Activated CD4-positive, CD25-positive, alpha-beta regulatory T cell treated with anti-CD3 and anti-CD28 coated beads, Interleukin-2, amount 50 U/mL, for 24 hours (primary cell): ENCODE results near the gene UNC5C.

Experiments used
- ATAC-seq, 2 donors: fragments of 150-1000 bp; cut with Tn5 transposase; one replicate each; pipeline ENCODE4 v1.10.0; 2021; ENCODE audit warnings: mild to moderate bottlenecking in 1 of 2, moderate library complexity in 1 of 2

UNC5C gene

DNA sequence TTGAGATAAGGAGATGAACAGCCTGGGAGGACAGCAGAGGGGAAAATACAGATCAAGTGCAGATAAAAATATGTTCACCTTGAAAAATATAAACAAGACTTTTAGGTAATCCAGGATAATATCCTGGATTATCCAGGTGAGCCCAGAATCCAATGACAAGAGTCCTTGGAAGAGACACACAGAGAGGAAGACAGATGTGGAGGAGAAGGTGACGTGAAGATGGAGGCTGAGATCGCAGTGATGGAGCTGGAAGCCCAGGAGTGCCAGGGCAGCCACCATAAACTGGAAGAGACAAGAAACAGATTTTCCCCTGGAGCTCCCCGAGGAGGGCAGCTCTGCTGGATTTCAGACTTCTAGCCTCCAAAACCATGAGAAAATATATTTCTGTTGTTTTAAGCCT, 230.7 kb downstream of the UNC5C start:
- no peak for ATAC-seq

DNA sequence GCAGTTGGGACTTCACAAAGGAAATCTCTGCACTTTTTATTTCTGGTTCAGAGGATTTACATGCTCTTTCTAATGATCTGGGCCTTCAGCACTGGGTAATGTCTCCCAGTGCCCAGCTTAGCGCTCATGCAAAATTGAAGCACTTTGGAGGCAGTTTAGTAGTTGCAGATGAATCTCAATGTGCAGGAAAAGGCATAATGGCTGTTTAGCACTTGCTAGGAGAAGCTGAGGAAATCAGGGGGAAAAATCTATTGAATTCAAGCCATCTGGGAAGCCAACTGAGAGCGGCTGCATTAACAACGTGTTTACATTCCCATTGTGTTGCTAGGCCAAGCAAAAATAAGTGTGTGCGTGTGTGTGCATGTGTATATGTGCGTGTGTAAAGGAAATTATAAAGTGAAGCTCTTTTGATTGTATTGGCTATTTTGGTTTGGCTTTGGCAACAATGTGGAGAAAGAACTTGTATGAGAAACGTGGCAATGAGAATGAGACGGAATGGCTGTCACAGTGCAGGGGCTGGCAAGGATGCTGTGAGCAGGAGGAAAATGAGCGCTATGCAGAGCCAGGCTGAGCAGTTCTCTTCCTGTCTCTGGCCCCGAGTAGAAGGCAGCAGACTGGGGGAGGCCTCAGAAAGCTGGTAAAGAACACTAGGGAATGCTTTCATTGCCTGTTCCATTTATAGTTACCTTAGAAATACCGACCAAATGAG, 231.5 kb downstream of the UNC5C start:
- ATAC-seq = no peak

DNA sequence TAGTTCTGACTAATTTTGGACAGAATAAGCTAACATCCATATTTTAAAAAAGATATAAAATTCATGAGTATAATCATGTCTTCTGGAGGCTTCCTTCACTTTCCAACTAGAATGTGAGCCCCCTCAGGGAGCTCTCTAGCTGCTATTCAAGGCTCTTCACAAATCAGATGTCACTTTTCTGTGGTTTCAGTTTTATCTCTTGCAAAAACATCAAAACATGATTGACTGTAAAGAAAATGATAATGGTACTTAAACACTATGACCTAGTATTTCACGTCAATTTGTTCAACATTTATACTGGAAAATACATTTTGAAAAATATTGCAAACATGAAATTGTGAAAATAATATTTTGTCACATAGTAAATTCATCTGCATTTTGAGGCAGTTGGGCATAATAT, 234.2 kb downstream of the UNC5C start:
- no peak for ATAC-seq

DNA sequence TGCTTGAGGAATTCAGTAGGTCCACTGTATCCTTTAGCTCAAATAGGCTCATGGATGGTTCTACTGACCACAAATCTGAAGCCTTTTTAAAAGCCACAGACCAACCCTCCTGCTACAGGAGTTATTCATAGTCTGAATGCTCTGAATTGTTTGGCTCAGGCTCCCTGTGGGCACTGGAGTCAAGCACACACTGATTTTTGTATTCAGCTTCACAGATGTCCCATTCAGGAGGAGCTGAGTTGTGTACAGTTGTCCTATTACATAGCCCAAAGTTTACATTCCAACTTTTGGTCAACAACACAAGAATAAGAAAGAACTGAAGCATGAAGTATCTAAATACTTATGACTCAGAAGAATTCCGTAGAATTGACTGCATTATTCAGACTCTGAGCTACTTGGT, 243.9 kb downstream of the UNC5C start:
- no peak for ATAC-seq

DNA sequence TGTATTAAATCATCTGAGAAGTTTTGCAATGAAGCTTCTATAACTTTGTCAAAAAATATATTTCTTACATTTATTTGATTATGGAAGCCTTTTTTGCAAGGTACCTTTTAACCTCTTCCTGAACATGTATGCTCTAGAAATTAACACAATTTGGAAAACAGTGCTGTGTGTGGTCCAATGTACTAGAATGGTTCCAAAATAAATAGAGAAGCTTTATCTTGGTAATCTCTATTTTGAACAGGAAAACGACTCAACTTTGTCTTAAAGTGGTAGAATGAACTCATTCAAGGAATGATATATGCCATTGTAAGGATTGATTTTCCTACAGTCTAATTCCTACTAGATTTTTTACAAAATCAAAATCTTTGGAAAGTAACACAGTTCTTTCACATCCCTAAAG, 248.5 kb downstream of the UNC5C start:
- ATAC-seq = no peak

DNA sequence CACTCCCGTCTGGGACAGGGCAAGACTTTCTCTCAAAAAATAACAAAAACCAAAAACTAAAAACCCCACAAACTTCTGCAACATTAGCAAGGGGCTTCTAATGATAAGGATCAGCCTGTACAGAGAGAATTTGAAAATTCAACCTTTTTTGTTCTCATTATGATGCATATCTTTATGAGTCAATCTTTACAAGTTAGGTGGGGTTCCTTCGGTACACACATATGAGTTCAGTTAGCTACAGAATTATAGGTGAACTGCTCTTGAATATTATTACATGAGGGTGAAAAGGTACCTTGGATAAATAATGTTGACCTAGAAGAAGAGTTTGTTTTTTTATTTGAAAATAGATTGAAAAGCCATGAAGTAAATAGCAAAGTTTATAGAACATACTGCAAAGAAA, 252.7 kb downstream of the UNC5C start:
- ATAC-seq = no peak

DNA sequence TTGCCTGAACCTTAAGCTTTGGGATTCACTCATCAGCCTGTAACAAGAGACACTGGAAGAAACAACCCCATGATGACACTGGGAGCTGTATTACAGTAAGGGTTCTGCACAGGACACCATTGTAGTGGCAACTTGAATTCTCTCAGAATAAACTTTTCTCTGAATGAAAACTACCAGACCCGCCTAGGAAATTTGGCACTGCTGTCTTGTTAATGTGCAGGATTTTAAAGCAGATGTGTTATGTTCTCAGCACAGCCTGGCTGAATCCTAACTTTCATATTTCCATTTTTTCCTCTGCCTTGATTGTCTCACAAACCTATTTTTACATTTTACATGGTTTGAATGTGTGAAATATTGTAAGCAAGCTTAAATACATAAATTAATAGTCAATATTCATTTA, 253.6 kb downstream of the UNC5C start:
- ATAC-seq = no peak

DNA sequence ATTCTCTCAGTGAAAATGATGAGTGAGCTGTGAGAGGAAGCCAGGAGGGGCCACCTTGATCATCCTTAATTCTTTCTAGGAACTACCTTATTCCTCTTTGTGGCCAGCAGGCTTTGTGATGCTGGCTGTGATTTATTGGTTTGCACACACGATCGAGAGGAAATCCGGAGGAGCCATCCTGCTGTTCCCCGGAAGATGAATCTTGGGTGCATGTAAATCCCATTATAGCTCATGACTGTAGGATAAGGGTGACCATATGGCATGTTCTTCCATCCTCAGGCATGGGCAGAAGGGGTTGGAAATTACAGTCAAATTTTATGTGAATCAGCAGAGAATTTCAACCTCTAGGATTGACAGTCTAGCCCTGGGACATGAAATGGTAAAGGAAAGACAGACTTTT, 254.5 kb downstream of the UNC5C start:
- no peak for ATAC-seq

DNA sequence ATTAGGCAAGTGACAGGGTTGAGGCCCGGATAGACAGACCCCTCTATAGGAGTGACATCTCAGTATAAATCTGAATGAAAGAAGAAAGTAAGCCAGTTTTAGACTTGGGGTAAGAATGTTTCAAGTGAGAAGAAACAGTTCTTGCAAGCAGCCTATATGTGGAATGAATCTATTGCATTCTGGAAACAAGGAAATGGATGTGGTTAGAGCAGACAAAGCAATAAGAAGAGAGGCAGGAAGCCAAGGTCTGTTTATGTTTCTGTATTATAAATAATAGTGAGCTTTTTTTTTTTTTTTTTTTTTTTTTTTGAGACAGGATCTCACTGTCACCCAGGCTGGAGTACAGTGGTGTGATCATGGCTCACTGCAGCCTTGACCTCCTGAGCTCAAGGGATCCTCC, 255.8 kb downstream of the UNC5C start:
- no peak for ATAC-seq

DNA sequence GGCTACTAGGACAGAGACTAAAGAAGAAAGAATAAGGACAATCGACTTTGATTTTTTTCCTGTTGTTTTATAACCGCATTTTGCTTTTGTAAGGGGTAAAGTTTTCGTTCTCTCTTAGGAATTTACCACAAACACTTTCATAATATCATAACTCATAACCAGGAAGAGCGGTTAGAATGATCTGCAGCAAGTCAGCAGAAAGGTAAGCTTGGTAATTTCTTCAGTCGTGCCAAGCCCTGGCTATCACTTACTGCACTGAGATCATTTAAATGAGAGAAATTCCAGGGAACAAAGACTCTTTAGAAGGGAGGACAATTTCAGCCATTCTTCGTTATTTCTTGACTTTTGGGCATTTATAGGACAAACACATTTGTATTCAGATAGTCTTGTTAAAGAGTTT, 258.1 kb downstream of the UNC5C start:
- no peak for ATAC-seq

DNA sequence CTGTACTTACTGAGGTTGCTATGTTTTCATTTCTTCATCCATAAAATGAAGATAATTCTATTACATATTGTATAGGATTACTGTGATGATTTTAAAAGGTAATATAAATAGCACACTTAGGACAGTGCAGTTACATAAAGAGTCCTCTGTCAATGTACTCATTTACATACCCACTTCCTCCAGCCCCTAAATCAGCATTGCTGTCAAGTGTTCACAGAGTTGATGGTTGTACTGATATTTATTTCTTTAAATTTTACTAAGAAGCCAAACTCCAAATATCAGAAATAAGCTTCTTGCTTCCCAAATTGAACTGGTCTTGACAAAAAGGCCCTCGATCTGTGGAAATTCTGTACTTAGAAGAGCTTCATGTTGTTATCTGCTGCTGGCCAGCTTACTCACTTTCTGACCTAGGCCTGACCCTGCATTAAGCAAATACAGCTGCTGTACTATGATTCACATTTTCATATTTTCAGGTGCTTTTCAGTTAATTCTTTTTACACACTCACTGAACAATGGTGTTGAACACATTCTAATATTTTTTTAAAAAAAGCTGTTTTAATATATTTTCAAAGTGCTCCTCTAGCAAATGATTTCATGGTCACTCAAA, 259.6 kb downstream of the UNC5C start:
- ATAC-seq = no peak

DNA sequence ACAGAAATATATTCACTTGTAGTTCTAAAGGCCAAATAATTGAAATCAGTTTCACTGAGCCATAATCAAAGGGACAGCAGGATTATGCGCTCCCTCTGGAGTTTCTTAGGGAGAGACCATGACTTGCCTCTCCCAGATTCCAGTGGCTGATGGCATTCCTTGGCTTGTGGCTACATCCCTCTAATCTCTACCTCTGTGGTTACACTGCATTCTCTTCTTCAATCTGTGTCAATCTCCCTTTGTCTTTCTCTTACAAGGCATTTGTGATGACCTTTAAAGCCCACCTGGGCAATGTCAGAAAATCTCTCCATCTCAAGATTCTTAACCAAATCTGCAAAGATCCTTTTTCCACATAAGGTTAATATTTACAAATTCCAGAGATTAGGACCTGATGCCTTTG, 260.2 kb downstream of the UNC5C start:
- ATAC-seq = no peak

DNA sequence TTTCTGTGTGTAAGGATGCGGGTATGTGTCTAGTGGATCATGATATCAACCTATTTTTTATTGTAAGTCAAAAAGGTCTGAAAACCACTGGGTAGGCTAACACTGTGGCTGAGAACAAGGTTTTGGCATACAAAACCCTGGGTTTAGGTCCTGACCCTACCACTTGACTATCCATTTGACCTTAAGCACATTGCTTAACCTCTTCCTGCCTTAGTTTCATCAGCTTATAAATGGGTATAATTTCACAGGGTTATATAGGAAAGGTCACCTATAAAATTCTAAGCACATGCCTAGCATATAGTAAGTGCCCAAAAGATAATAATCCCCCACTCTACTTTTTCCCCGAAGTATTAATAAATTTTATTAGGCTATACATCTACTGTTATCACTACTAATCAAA, 263.0 kb downstream of the UNC5C start:
- no peak for ATAC-seq

DNA sequence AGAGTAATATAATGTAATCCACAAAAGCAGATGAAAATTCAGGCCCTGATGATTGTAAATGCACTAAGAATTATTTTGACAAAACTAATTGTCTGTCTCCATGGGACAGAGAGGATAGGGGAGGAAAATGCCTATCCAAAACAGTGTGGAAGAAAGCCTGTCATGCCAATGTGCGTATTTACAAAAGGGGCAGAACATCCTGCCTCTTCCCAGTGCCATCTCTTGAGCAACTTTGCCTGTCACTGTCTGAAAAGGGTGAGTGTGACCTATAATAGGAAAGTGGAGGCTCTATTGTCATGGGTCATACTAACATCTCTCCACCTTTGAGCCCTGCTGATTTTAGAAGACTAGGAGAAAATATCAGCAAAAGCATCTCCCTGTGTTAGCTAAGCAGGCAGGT, 264.1 kb downstream of the UNC5C start:
- ATAC-seq = no peak

DNA sequence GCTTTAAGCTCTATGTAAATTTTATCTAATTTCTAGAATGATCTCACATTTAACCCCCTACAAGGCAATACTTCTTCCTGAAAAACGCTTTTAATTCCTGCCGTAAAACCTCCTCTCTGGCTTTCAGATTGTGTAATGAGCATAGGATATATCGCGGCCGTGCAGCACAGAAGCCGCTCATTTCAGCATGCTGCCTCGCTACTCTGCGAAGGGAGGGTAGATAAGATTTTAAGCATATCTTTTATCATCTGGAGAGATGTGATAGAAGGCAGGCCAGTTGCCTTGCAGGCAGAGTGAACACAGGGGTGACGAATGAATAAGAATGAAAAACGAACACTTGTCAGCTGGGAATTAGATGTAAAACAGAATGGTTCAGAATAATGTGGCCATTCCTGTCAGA, 265.5 kb downstream of the UNC5C start:
- ATAC-seq = no peak

DNA sequence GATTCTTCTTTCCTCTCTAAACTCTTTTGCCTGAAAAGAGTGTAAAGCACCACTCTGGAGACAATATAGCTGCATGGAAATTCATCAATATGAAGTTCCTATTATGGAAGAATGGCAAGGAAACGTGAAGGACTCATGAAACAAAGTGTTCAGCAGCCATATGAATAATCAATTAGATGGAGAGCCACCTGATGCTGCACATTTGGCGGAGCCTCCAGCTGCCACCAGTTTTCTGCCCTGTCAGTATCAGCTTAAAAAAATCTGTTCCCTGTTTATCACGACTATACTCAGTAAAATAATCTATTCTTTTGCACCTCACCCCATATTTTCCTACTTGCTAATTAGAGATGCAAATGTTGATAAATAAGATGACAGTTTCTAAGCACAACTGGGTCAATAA, 276.0 kb downstream of the UNC5C start:
- ATAC-seq = no peak

DNA sequence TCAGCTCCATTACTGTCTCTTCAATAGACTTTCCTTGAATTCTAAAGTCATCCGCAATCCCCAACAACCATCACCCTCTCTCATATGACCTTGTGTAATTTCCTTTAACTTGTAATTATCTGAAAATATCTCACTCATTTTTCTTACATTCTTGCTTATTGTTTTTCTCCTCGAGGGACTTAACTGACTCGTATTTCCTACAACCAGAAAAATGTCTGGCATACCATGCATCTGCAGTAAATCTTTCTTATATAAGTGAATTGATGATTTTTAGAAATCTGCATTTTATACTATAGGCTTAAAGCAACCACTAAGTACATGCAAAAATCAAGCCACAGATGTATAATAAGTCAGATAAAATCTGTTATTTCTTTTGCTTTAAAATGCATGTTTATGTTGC, 276.7 kb downstream of the UNC5C start:
- no peak for ATAC-seq

DNA sequence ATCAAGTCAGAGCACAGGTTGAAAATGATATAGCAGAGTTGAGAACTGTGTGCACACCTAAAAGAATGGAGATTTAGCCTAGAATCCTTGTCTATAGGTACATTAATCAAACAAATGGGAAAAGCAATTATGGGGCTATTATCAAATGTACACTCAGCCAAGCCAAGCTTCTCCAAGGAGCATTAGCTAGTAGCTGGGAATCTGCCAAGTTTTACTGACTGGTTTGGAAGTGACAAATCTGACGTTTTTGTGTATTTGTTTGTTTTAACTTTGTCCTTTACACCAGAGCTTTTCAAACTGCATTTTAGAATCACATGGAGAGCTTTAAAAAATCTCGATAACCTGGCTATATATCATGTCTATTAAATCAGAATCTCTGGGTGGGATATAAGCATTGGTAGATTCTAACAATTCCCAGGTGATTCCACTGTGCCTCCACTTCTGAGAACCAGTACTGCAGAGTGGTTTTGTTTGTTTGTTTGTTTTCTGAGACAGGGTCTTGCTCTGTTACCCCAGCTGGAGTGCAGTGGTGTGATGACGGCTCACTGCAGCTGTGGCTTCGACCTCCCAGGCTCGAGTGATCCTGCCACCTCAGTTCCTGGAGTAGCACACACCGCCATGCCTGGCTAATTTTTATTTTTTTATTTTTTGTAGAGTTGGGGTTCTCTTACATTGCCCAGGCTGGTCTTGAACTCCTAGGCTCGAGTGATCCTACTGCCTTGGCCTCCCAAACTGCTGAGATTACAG, 279.8 kb downstream of the UNC5C start:
- no peak for ATAC-seq

DNA sequence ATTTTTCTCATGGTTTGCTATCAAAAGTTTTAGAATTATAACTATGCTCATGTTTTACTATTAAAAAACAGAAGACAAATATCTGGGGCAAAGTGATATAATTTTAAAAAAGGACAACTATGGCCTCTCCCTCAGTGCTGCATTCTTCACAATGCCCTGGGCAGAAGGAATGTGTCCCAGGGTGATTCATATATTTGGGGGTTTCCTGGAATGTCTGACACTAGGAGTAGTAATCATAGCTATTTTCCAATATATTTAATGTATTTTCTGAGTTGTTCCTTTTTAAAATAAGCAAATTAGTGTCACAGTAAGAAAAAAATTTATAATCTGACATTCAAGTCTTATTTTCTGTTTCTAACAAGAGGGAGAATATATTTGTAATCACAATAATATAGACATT, 281.7 kb downstream of the UNC5C start:
- ATAC-seq = no peak

DNA sequence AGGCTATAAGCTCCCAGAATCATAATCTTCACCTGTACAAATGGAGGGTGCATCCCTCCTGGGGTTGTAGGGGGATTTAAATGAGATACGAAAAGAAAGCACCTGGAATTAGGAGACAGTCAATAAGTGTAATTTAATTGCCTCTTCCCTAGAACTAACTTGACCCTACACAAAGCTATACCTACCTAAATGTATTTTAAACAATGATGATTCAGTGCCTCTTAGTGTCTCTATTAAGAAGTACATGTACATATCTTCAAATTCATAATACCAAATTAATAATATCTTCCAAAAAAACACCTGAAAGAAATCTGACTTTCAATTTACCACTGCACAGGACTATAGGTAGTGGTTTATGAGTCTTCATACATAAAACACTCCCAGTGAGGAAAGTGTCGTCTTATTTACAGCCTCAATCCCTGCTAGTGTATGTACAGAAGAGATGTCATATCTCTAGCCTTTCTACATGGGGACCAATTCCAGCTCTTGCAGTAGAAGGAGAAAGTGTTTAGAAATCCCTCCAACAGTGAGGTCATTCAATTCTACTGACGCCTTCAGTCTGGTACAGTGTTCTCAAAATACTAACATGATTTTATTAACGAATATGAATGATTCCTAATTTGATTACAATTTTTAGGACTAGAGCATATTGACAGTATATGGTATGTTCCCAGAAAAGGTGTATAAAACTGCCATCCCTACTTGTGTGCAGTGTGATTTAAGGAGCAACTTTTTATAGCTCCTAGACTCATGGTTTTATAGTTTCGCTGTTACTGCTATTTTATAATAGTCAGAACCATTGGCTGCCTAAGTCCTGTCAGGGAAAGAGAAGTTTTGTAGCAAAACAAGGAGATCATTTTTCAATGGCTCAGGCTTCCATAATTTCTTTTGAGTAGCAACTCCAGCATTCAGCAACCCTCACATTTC, 282.7 kb downstream of the UNC5C start:
- ATAC-seq = no peak

DNA sequence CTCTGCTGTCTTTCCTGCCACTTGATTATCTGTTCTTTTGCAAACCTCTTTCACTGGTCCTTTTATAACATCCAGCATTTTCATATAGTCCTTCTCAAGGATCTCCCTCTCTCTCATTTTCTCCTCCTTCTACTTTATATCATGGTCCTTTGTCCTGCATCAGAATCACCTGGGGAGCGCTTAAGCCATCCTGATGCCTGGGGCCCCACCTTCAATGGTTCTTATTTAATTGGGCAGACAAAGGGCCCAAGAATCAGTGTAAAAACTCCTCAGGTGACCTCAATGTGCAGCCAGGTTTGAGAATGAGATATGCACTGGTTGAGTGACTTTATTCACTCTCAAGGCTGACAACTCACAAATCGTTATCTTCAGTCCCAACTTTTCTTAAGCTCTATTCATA, 283.9 kb downstream of the UNC5C start:
- no peak for ATAC-seq

DNA sequence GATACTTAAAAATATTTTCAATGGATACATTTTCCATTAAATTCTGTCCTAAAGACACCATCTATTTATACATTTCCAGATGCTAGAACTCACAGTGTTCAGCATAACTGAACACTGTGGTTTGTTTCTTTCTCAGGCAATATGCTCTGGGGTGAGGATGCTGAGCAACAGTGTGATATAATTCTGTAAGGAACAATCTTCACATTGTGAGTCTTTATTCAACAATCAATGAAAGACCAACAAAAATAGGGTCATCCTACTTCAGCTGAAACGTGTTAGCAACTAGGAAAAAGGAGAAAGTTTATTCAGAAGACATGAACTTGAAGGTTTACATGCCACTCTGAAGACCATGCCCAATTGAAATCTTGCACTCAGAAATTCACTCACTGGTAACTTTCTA, 284.8 kb downstream of the UNC5C start:
- no peak for ATAC-seq

DNA sequence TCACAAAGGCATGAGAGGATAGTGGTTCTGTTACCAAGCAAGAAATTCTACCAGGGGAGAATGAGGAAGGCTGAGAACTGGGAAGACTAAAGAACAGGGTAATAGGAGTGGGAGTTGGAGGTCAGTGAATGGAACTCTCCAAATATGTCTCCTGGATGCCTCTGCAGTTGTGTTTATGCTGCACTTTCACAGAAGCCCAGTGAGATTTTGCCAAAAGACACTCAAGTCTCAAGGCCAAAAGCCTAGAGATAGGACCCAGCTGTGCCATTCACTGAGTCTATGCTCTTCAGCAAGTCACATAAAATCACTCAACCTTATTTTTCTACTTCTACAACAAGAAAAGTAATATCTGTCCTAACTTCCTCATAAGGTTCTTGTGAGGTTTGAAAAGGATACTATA, 285.4 kb downstream of the UNC5C start:
- ATAC-seq = no peak
